Measurements from ENCODE around the gene FTO.

Gene FTO

GRCh38 chr16:54090602-54091001, 386.6 kb downstream of the FTO start:
- no peak for DNase-seq (ENCODE audit: low spot score)

GRCh38 chr16:54093281-54093680, 389.3 kb downstream of the FTO start:
- DNase-seq (ENCODE audit: low spot score) = no peak

- no peak for DNase-seq (ENCODE audit: low spot score)
These were observed 390.7 kb downstream of the FTO start for GRCh38 chr16:54094641-54095040.

GRCh38 chr16:54096607-54097006, 392.7 kb downstream of the FTO start:
- no peak for DNase-seq (ENCODE audit: low spot score)

GRCh38 chr16:54097774-54098173, 393.8 kb downstream of the FTO start:
- no peak for DNase-seq (ENCODE audit: low spot score)

GRCh38 chr16:54098247-54098646, 394.3 kb downstream of the FTO start:
- DNase-seq (ENCODE audit: low spot score) = no peak

- DNase-seq (ENCODE audit: low spot score) = no peak
These were observed 395.7 kb downstream of the FTO start for GRCh38 chr16:54099627-54100026.

GRCh38 chr16:54102888-54103866, 399.2 kb downstream of the FTO start:
- no peak for DNase-seq (ENCODE audit: low spot score)

GRCh38 chr16:54106057-54106456, 402.1 kb downstream of the FTO start:
- no peak for DNase-seq (ENCODE audit: low spot score)

- DNase-seq (ENCODE audit: low spot score) = no peak
These were observed 403.7 kb downstream of the FTO start for GRCh38 chr16:54107583-54108202.

GRCh38 chr16:54110016-54110981, 406.3 kb downstream of the FTO start:
- no peak for DNase-seq (ENCODE audit: low spot score)

- no peak for DNase-seq (ENCODE audit: low spot score)
These were observed 408.7 kb downstream of the FTO start for GRCh38 chr16:54112451-54113206.

- no peak for DNase-seq (ENCODE audit: low spot score)
These were observed 411.6 kb downstream of the FTO start for GRCh38 chr16:54115558-54115957.

- DNase-seq (ENCODE audit: low spot score) = no peak
These were observed 412.2 kb downstream of the FTO start for GRCh38 chr16:54116124-54116655.

- no peak for DNase-seq (ENCODE audit: low spot score)
These were observed 414.9 kb downstream of the FTO start for GRCh38 chr16:54118846-54119245.

GRCh38 chr16:54120846-54121480, 417.0 kb downstream of the FTO start:
- DNase-seq (ENCODE audit: low spot score) = no peak

- no peak for DNase-seq (ENCODE audit: low spot score)
These were observed 417.8 kb downstream of the FTO start for GRCh38 chr16:54121539-54122295.

- DNase-seq (ENCODE audit: low spot score) = no peak
These were observed 419.8 kb downstream of the FTO start for GRCh38 chr16:54123766-54124165.

- DNase-seq (ENCODE audit: low spot score) = no peak
These were observed 422.0 kb downstream of the FTO start for GRCh38 chr16:54125751-54126655.

Measured in iPS-NIHi11 (cell line).